ENCODE measurements around the gene ADAMTSL1.

- TF ChIP-seq EZH2phosphoT487 (IDR thresholded peaks at IDR 0.05; ENCODE audit: unreplicated experiment) = no peak
- TF ChIP-seq CTCF (conservative IDR thresholded peaks at IDR 0.05; ENCODE audit: low read depth in 2 of 2) = no peak
- no peak for TF ChIP-seq POLR2AphosphoS5 (IDR thresholded peaks at IDR 0.05; ENCODE audit: low read depth)
- TF ChIP-seq EZH2 (IDR thresholded peaks at IDR 0.05; ENCODE audit: low read depth, unreplicated experiment) = no peak
- TF ChIP-seq REST (IDR thresholded peaks at IDR 0.05; ENCODE audit: unreplicated experiment) = no peak
- no peak for TF ChIP-seq STAT1 (IDR thresholded peaks at IDR 0.05; ENCODE audit: unreplicated experiment)
- TF ChIP-seq ZNF462 (CRISPR knock-in tag; IDR thresholded peaks at IDR 0.05) = no peak
- no peak for TF ChIP-seq ZNF331 (CRISPR knock-in tag; IDR thresholded peaks at IDR 0.05; ENCODE audit: low read depth)
- TF ChIP-seq JUNB (IDR thresholded peaks at IDR 0.05; ENCODE audit: unreplicated experiment) = no peak
- TF ChIP-seq CREB1 (CRISPR knock-in tag; IDR thresholded peaks at IDR 0.05; ENCODE audit: low read depth) = no peak
- no peak for TF ChIP-seq ETS1 (IDR thresholded peaks at IDR 0.05)
- no peak for TF ChIP-seq NANOG (IDR thresholded peaks at IDR 0.05; ENCODE audit: borderline replicate concordance)
These were observed 70.5 kb downstream of the ADAMTSL1 start for GRCh38 chr9:18544456-18544855.
